Gastroesophageal sphincter (tissue), 3 donors: ENCODE data around the gene FAIM2.

Source experiments
- POLR2A ChIP-seq, 2 donors: fragments of 450-650 bp; IDR thresholded peaks; one replicate each; pipeline ENCODE4 v1.6.1; 2017; ENCODE audit warnings: antibody characterized with exemption in 2 of 2, mild to moderate bottlenecking in 2 of 2, moderate library complexity in 1 of 2
- TF ChIP-seq, protein P1 (sequence below), 4 experiments: fragments of 200-600 bp in 2 of 4; fragments of 450-650 bp in 2 of 4; sonication (generic) in 1 of 4; IDR thresholded peaks; one replicate each; pipeline ENCODE4 v1.5.1; 2017 to 2019; ENCODE audit warnings: antibody characterized with exemption in 4 of 4, mild to moderate bottlenecking in 2 of 4, moderate library complexity in 2 of 4

- TF ChIP-seq POLR2A (IDR thresholded peaks at IDR 0.05), result no peak
- TF ChIP-seq, protein P1, sequence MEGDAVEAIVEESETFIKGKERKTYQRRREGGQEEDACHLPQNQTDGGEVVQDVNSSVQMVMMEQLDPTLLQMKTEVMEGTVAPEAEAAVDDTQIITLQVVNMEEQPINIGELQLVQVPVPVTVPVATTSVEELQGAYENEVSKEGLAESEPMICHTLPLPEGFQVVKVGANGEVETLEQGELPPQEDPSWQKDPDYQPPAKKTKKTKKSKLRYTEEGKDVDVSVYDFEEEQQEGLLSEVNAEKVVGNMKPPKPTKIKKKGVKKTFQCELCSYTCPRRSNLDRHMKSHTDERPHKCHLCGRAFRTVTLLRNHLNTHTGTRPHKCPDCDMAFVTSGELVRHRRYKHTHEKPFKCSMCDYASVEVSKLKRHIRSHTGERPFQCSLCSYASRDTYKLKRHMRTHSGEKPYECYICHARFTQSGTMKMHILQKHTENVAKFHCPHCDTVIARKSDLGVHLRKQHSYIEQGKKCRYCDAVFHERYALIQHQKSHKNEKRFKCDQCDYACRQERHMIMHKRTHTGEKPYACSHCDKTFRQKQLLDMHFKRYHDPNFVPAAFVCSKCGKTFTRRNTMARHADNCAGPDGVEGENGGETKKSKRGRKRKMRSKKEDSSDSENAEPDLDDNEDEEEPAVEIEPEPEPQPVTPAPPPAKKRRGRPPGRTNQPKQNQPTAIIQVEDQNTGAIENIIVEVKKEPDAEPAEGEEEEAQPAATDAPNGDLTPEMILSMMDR (IDR thresholded peaks at IDR 0.05), result no peak
Measured at GRCh38 chr12:49892084-49892731, 11.5 kb downstream of the FAIM2 start.
